Stimulated activated CD4-positive, alpha-beta T cell treated with anti-CD3 and anti-CD28 coated beads, Interleukin-15, amount 100 ng/mL, for 48 hours (primary cell): ENCODE data around the gene TAF4.
"Not testable (repeated sequence)": the region's sequence is repeated elsewhere in the genome, so short reads cannot be mapped to it uniquely, and the experiment has no call there.

Experiments used
- DNase-seq, 2 donors: peaks; one replicate each; pipeline ENCODE4 v3.0.0-alpha.2; 2020; ENCODE audit warnings: low read depth in 2 of 2

The TAF4 gene

DNA sequence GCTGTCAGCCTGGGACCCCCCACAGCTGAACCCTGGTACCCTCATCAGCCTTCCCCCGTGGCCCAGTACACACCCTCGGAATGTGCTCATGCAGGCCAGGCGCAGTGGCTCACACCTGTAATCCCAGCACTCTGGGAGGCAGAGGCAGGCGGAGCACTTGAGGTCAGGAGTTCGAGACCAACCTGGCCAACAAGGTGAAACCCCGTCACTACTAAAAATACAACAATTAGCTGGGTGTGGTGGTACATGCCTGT, 9.9 kb downstream of the TAF4 start:
- not testable (repeated sequence) for DNase-seq

- DNase-seq, result no peak
These were observed 10.4 kb downstream of the TAF4 start for GRCh38 chr20:62055106-62055861.

- no peak for DNase-seq
These were observed 11.2 kb downstream of the TAF4 start for GRCh38 chr20:62054451-62054953.

- no peak for DNase-seq
These were observed 12.1 kb downstream of the TAF4 start for GRCh38 chr20:62053465-62054196.

DNA sequence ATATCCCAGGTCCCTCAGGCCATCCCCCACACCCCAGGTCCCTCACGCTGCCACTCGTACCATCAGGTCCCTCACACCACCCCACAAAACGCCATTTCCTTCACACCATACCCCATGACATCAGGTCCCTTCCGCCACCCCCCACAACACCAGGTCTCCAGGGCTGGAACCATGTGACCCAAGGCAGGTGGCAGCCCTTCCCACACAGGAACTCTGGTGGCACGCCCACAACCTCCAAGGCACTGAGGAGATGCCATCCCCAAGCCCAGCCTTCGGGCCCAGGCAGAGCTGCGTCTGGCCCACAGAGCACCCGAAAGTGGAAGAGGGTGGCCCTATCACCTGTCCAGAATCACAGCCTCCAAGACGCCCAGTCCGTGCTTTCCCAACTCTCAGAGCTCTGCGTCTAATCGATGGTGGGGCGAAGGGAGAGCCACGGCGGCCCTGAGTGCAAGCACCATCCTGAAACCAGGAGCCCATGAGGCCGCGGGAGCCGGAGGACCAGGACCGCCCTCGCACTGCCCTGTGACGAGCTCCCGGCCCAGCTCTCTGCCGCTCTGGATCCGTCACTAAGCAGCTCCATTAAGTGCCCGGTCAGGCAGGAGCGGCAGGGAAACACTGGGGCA, 12.7 kb downstream of the TAF4 start:
- no peak for DNase-seq

GRCh38 chr20:62052336-62052841, 13.3 kb downstream of the TAF4 start:
- DNase-seq, result no peak

- no peak for DNase-seq
These were observed 14.0 kb downstream of the TAF4 start for GRCh38 chr20:62051546-62052255.

DNA sequence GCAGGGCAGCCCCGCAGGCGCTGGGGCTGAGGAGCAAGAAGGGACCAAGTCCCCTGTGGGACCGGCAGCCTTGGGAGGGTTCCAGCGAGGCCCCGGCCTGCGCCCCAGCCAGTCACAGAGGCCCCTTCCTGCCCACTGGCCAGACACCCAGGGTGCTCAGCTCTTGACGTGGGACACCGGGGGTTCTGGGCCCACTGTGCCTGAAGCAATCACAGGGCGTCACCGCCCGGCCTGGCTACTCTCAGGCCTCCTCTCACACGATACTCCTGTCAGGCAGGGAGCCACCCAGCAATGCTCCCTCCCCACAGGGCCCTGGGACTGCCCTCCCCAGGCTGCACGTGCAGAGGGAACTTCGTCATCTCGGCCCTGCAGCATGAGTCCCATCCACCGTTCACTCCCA, 14.5 kb downstream of the TAF4 start:
- DNase-seq, result no peak

DNA sequence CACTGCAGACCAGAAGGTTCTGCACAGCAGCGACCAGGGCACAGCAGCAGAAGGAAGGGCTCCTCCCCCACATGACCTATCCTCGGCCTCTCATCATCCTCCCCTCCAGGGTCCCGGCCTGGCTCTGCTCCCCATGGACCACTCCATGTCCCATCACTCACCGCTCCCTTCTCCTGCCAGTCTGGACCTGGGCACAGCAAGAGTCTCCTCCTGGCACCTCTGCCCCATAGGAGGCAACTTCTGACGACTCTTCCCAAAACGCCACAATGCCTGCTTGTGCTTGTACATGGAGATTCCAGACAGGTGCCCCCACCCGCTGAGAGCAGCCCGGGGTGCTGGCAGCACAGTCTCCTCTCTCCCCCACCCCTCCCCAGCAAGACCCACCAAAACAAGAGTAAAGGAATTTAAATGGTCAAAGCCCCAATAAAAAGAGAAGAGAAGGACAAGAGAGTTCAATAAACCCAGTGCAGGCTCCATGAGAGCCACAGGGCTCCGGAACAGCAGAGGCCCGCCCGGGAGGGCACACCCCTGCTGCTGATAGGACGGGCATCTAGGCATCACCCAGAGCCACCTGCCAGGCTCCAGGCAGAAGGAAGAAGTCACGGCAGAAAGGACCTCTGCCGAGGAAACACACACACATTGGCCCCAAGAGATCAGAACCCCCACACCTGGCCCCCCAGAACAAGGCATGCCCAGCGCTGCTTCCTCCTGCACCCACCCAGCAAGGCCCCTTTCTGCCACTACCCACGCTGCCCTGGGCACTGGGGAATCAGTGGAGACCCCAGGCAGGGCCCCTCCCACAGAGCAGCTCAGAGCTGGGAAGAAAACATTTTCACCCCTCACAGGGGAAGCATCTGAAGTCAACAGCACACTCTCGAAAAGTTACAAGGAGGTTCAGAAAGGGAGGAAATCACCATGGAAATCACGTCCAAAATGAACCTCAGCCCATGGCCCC, 15.2 kb downstream of the TAF4 start:
- DNase-seq, result no peak

DNA sequence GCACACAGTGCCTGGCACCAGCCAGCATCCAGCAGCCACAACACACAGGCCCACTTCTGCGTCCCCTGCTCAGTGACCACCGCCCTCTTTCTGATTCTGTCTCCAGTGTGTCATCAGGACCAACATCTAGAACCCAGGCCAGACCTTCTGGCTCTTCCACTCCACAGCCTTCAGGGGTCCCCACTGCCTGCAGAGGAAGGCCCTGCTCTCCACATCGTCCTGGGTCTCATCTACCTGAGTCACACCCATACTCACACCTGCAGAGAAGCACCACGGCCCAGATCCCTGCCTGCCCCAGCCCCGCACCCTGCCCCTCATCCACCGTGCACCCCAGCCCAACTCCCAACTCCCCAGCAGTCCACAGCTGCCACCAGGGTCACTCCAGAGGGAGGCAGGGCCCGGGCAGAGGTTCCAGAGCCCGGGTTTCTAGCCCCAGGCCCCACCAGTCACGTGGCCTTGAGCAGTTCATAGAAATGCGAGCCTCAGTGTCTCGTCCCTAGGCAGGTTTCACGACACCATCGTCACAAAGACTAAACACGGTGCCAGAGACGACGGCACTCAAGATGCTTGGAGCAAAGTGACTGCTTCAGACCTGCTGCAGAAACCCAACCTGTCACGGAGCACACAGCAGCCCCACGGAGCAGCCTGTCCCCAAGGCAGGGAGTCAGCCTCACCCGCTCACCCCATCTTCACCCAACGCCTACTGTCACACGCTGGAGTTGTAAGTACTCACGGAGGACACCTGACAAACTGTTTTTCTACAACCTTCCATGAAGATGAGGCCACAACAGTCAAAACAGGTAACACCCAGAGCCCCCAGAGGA, 16.1 kb downstream of the TAF4 start:
- no peak for DNase-seq

GRCh38 chr20:62048821-62049291, 16.8 kb downstream of the TAF4 start:
- DNase-seq, result no peak

GRCh38 chr20:62048346-62048761, 17.3 kb downstream of the TAF4 start:
- no peak for DNase-seq

GRCh38 chr20:62047666-62048345, 17.9 kb downstream of the TAF4 start:
- no peak for DNase-seq

- no peak for DNase-seq
These were observed 19.2 kb downstream of the TAF4 start for GRCh38 chr20:62046431-62046830.

GRCh38 chr20:62045529-62046285, 20.0 kb downstream of the TAF4 start:
- no peak for DNase-seq

GRCh38 chr20:62045118-62045517, 20.6 kb downstream of the TAF4 start:
- DNase-seq, result no peak

- DNase-seq, result no peak
These were observed 21.1 kb downstream of the TAF4 start for GRCh38 chr20:62044631-62045030.

DNA sequence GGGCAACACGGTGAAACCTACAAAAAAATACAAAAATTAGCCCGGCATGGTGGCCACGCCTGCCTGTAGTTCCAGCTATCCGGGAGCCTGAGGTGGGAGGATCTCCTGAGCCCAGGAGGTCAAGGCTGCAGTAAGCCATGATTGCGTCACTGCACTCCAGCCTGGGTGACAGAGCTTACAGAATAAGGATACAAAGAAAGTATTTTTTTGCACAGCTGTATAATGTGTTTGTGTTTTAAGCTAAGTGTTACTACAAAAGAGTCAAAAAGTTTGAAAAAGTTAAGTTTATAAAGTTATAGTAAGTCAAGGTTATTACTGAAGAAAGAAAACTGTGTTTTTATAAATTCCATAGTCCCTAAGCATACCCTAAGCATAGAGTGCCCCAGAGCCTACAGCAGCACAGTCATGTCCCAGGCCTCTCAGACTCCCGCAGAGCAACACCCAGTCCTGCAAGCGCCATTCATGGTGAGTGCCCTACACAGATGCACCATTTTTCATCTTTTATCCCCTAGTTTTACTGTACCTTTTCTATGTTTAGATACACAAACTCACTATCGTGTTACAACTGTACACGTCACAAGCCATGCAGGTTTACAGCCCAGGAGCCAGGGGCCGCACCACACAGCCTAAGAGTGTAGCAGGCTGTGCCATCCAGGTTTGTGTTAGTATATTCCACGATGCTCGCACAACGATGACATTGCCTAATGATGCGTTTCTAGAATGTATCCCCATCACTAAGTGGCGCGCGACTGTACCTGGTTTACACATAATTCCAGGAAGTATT, 22.4 kb downstream of the TAF4 start:
- no peak for DNase-seq
